ENCODE results near the gene GCHFR. TPM values are rescaled to one million over a fixed set of nuclear protein-coding genes. Genes with fewer than 3 reads are reported as not detected.

GCHFR gene
- total RNA-seq, 1 experiment from 2014 or later, result 7.1 TPM

DNA sequence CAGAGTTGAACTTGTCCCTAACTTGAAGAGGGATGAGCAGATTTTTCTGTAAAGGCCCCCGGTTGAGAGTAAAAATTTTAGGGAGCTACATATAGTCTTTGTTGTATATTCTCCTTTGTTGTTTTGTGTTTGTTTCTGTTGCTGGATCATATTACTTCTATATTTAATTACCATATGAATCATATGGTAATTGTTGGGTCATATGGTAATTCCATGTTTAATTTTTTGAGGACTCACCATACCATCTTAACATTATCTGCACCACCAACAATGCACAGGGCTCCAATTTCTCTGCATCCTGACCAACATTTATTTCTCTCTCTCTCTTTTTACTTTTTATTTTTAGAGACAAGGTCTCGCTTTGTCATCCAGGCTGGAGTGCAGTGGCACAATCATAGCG is 35.7 kb downstream of the GCHFR start:
- H3K9me3 ChIP-seq (ENCODE audit: low read depth, low read length, poor library complexity, severe bottlenecking), result no peaks in the 10 kb centered on the region
- no peaks in the 10 kb centered on the region for H3K36me3 ChIP-seq (ENCODE audit: insufficient read depth, low read length, poor library complexity, severe bottlenecking)
- no peak for DNase-seq (ENCODE audit: low spot score)
- H3K27me3 ChIP-seq (replicated peaks; ENCODE audit: insufficient read depth, low read depth, low read length, poor library complexity), result no peaks in the 10 kb centered on the region
- intact Hi-C loops (cut with micrococcal nuclease; ENCODE audit: unreplicated experiment), result no loop called here
- POLR2A ChIA-PET (ENCODE audit: low non-redundant PET), result no interaction called here
- no peak overlapping the region for H3K4me3 ChIP-seq (ENCODE audit: low read depth, low read length, poor library complexity, severe bottlenecking)
- BruUV-seq (replicated peaks), result no TSS peak
- no peak overlapping the region for H3K27ac ChIP-seq (ENCODE audit: low read depth, low read length, poor library complexity, severe bottlenecking)
- CTCF ChIA-PET, result no interaction called here
- no peaks in the 10 kb centered on the region for H3K4me1 ChIP-seq (ENCODE audit: insufficient read depth, low read length, poor library complexity, severe bottlenecking)
- TF ChIP-seq, protein P1, sequence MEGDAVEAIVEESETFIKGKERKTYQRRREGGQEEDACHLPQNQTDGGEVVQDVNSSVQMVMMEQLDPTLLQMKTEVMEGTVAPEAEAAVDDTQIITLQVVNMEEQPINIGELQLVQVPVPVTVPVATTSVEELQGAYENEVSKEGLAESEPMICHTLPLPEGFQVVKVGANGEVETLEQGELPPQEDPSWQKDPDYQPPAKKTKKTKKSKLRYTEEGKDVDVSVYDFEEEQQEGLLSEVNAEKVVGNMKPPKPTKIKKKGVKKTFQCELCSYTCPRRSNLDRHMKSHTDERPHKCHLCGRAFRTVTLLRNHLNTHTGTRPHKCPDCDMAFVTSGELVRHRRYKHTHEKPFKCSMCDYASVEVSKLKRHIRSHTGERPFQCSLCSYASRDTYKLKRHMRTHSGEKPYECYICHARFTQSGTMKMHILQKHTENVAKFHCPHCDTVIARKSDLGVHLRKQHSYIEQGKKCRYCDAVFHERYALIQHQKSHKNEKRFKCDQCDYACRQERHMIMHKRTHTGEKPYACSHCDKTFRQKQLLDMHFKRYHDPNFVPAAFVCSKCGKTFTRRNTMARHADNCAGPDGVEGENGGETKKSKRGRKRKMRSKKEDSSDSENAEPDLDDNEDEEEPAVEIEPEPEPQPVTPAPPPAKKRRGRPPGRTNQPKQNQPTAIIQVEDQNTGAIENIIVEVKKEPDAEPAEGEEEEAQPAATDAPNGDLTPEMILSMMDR (conservative IDR thresholded peaks at IDR 0.05; ENCODE audit: low read depth, low read length), result no peak
- no peak for TF ChIP-seq EZH2 (IDR thresholded peaks at IDR 0.05; ENCODE audit: borderline replicate concordance, low read depth, low read length, poor library complexity, severe bottlenecking)

DNA sequence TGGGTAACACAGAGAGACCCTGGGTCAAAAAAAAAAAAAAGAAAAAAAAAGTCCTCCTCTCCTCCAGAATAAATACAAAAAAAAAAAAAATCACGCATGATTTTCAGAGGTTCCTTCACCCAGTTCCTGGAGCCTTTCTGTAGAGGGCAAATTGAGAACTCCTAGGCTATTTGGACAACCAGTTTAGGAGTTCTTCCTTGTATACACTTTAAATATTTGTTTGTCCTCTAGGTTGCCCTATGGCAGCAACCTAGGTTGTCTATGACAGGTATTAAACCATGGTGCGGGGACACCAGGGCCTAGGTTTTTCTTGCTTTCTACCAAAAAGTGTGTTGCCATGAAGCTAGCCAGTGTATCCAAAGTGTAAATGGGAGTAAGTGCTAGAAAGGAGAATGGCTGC is 39.2 kb downstream of the GCHFR start:
- Histone ChIP-seq H3K4me3 (ENCODE audit: low read depth, low read length, poor library complexity, severe bottlenecking) (no peak overlapping the region), H3K9me3 (ENCODE audit: low read depth, low read length, poor library complexity, severe bottlenecking) (no peaks in the 10 kb centered on the region), H3K27me3 (replicated peaks; ENCODE audit: insufficient read depth, low read depth, low read length, poor library complexity) (no peaks in the 10 kb centered on the region), H3K27ac (ENCODE audit: low read depth, low read length, poor library complexity, severe bottlenecking) (no peak overlapping the region), H3K36me3 (ENCODE audit: insufficient read depth, low read length, poor library complexity, severe bottlenecking) (no peaks in the 10 kb centered on the region), H3K4me1 (ENCODE audit: insufficient read depth, low read length, poor library complexity, severe bottlenecking) (peaks cover 6% of the 10 kb centered on the region)
- intact Hi-C loops (cut with micrococcal nuclease; ENCODE audit: unreplicated experiment), result no loop called here
- TF ChIP-seq, protein P1 (conservative IDR thresholded peaks at IDR 0.05; ENCODE audit: low read depth, low read length), result no peak
- no peak for TF ChIP-seq EZH2 (IDR thresholded peaks at IDR 0.05; ENCODE audit: borderline replicate concordance, low read depth, low read length, poor library complexity, severe bottlenecking)
- ChIA-PET CTCF (no interaction called here), POLR2A (ENCODE audit: low non-redundant PET) (no interaction called here)
- no peak for DNase-seq (ENCODE audit: low spot score)
- BruUV-seq (replicated peaks), result no TSS peak

DNA sequence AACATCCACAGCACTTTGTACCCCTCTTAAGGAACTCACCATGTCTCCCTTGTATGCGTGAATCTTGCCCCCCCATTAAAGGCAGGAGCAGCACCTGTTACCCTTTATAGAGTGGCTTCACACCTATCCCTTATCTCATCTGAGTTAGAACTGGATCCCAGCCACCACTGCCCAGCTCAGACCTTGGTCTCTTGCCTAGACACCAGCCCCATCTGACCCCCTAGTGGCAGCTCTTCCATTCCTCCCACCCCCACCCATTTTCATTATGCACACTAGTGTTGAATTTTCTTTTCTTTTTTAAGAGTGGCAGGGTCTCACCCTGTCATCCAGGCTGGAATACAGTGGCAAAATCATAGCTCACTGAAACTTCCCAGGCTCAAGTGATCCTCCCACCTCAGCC is 39.8 kb downstream of the GCHFR start:
- H3K9me3 ChIP-seq (ENCODE audit: low read depth, low read length, poor library complexity, severe bottlenecking), result no peaks in the 10 kb centered on the region
- TF ChIP-seq, protein P1 (conservative IDR thresholded peaks at IDR 0.05; ENCODE audit: low read depth, low read length), result no peak
- no peak for TF ChIP-seq EZH2 (IDR thresholded peaks at IDR 0.05; ENCODE audit: borderline replicate concordance, low read depth, low read length, poor library complexity, severe bottlenecking)
- POLR2A ChIA-PET (ENCODE audit: low non-redundant PET), result no interaction called here
- H3K4me1 ChIP-seq (ENCODE audit: insufficient read depth, low read length, poor library complexity, severe bottlenecking), result peaks cover 6% of the 10 kb centered on the region
- BruUV-seq (replicated peaks), result no TSS peak
- no peaks in the 10 kb centered on the region for H3K36me3 ChIP-seq (ENCODE audit: insufficient read depth, low read length, poor library complexity, severe bottlenecking)
- intact Hi-C loops (cut with micrococcal nuclease; ENCODE audit: unreplicated experiment), result no loop called here
- no peaks in the 10 kb centered on the region for H3K27me3 ChIP-seq (replicated peaks; ENCODE audit: insufficient read depth, low read depth, low read length, poor library complexity)
- DNase-seq (ENCODE audit: low spot score), result no peak
- H3K4me3 ChIP-seq (ENCODE audit: low read depth, low read length, poor library complexity, severe bottlenecking), result no peak overlapping the region
- CTCF ChIA-PET, result no interaction called here
- H3K27ac ChIP-seq (ENCODE audit: low read depth, low read length, poor library complexity, severe bottlenecking), result no peak overlapping the region
